Measurements from ENCODE around the gene ARHGAP1. TPM values are rescaled to one million over a fixed set of nuclear protein-coding genes. Genes with fewer than 3 reads are reported as not detected.
"Not testable (repeated sequence)": the region's sequence is repeated elsewhere in the genome, so short reads cannot be mapped to it uniquely, and the experiment has no call there.

ARHGAP1 gene
- total RNA-seq, 1 experiment from 2014 or later: 18.4 TPM

GRCh38 chr11:46726206-46726862 is 25.9 kb upstream of the ARHGAP1 start:
- in situ Hi-C loops (cut with HindIII; ENCODE audit: low pct_unique_long_range_greater_than_20kb, low sequenced_read_pairs): no loop called here
- DNase-seq (ENCODE audit: low read depth, low spot score): no peak

GRCh38 chr11:46725338-46726205 is 25.2 kb upstream of the ARHGAP1 start:
- no peak for DNase-seq (ENCODE audit: low read depth, low spot score)
- in situ Hi-C loops (cut with HindIII; ENCODE audit: low pct_unique_long_range_greater_than_20kb, low sequenced_read_pairs): no loop called here

- DNase-seq (ENCODE audit: low read depth, low spot score): peak; percentile 13
- in situ Hi-C loops (cut with HindIII; ENCODE audit: low pct_unique_long_range_greater_than_20kb, low sequenced_read_pairs): no loop called here
These were observed 23.7 kb upstream of the ARHGAP1 start for GRCh38 chr11:46724088-46724487.

- no peak for DNase-seq (ENCODE audit: low read depth, low spot score)
- in situ Hi-C loops (cut with HindIII; ENCODE audit: low pct_unique_long_range_greater_than_20kb, low sequenced_read_pairs): no loop called here
These were observed 22.9 kb upstream of the ARHGAP1 start for GRCh38 chr11:46723359-46723680.

GRCh38 chr11:46722566-46723358 is 22.3 kb upstream of the ARHGAP1 start:
- in situ Hi-C loops (cut with HindIII; ENCODE audit: low pct_unique_long_range_greater_than_20kb, low sequenced_read_pairs): no loop called here
- no peak for DNase-seq (ENCODE audit: low read depth, low spot score)

- DNase-seq (ENCODE audit: low read depth, low spot score): no peak
- in situ Hi-C loops (cut with HindIII; ENCODE audit: low pct_unique_long_range_greater_than_20kb, low sequenced_read_pairs): no loop called here
These were observed 20.9 kb upstream of the ARHGAP1 start for GRCh38 chr11:46721286-46721685.

- no peak for DNase-seq (ENCODE audit: low read depth, low spot score)
- in situ Hi-C loops (cut with HindIII; ENCODE audit: low pct_unique_long_range_greater_than_20kb, low sequenced_read_pairs): no loop called here
These were observed 19.3 kb upstream of the ARHGAP1 start for GRCh38 chr11:46719543-46720218.

GRCh38 chr11:46719048-46719542 is 18.7 kb upstream of the ARHGAP1 start, which contains the start of gene F2:
F2 (plus strand) TSS chr11:46719213; CDS start chr11:46719236, 23 bp downstream.
- in situ Hi-C loops (cut with HindIII; ENCODE audit: low pct_unique_long_range_greater_than_20kb, low sequenced_read_pairs): no loop called here
- no peak for DNase-seq (ENCODE audit: low read depth, low spot score)

GRCh38 chr11:46718155-46719019 is 18.0 kb upstream of the ARHGAP1 start:
- DNase-seq (ENCODE audit: low read depth, low spot score): no peak
- in situ Hi-C loops (cut with HindIII; ENCODE audit: low pct_unique_long_range_greater_than_20kb, low sequenced_read_pairs): no loop called here

GRCh38 chr11:46717825-46718154 is 17.4 kb upstream of the ARHGAP1 start:
- in situ Hi-C loops (cut with HindIII; ENCODE audit: low pct_unique_long_range_greater_than_20kb, low sequenced_read_pairs): not testable (repeated sequence)

GRCh38 chr11:46712874-46713576 is 12.6 kb upstream of the ARHGAP1 start:
- in situ Hi-C loops (cut with HindIII; ENCODE audit: low pct_unique_long_range_greater_than_20kb, low sequenced_read_pairs): no loop called here
- no peak for DNase-seq (ENCODE audit: low read depth, low spot score)

More at GRCh38 chr11:46717825-46718154, 17.4 kb upstream of the ARHGAP1 start:
- DNase-seq (ENCODE audit: low read depth, low spot score): not testable (repeated sequence)

- peak; percentile 25 for DNase-seq (ENCODE audit: low read depth, low spot score)
- in situ Hi-C loops (cut with HindIII; ENCODE audit: low pct_unique_long_range_greater_than_20kb, low sequenced_read_pairs): no loop called here
These were observed 10.9 kb upstream of the ARHGAP1 start for GRCh38 chr11:46711303-46711702.

GRCh38 chr11:46710821-46711269 is 10.4 kb upstream of the ARHGAP1 start:
- in situ Hi-C loops (cut with HindIII; ENCODE audit: low pct_unique_long_range_greater_than_20kb, low sequenced_read_pairs): no loop called here
- peak; percentile 89 for DNase-seq (ENCODE audit: low read depth, low spot score)

- in situ Hi-C loops (cut with HindIII; ENCODE audit: low pct_unique_long_range_greater_than_20kb, low sequenced_read_pairs); DNase-seq (ENCODE audit: low read depth, low spot score): not testable (repeated sequence)
These were observed 8.9 kb upstream of the ARHGAP1 start for GRCh38 chr11:46709351-46709750.

GRCh38 chr11:46706886-46707285 is 6.5 kb upstream of the ARHGAP1 start:
- DNase-seq (ENCODE audit: low read depth, low spot score): no peak
- in situ Hi-C loops (cut with HindIII; ENCODE audit: low pct_unique_long_range_greater_than_20kb, low sequenced_read_pairs): no loop called here

GRCh38 chr11:46705070-46705688 is 4.8 kb upstream of the ARHGAP1 start:
- DNase-seq (ENCODE audit: low read depth, low spot score): no peak
- in situ Hi-C loops (cut with HindIII; ENCODE audit: low pct_unique_long_range_greater_than_20kb, low sequenced_read_pairs): no loop called here

All from SK-MEL-5 (cell line).